HG03066 (cell line): ENCODE data around the gene POTEG.
"Not testable (repeated sequence)": the region's sequence is repeated elsewhere in the genome, so short reads cannot be mapped to it uniquely, and the experiment has no call there.

ENCODE experiments used
- ATAC-seq: cut with Tn5 transposase; IDR thresholded peaks from one replicate; pipeline ENCODE4 v1.9.1; 2021; ENCODE audit warnings: low read depth; ENCODE audit not compliant: unreplicated experiment

Gene POTEG

DNA sequence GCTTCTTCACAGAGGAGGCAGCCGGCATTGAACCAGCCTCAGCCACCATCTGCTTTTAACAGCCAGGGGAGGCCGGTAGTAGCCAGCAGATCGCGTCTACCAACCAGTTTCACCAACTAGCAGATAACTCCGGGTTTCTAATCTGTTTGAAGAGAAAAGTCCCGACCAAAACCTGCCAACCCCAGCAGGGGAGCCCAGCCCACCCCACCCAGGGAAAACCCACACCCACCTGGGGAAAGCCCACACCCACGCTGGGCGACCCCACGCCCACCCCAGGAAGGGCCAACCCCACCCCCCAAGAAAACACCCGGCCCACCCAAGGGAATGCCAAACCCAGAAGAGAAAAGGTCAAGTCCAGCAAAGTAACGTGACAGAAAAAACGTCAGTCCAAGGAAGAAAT, at the start of gene POTEG:
Gene POTEG, minus strand, starts transcription at position 101 of the 400 bp plus-strand sequence. Its CDS starts 52 bp downstream, at position 49.
- not testable (repeated sequence) for ATAC-seq

DNA sequence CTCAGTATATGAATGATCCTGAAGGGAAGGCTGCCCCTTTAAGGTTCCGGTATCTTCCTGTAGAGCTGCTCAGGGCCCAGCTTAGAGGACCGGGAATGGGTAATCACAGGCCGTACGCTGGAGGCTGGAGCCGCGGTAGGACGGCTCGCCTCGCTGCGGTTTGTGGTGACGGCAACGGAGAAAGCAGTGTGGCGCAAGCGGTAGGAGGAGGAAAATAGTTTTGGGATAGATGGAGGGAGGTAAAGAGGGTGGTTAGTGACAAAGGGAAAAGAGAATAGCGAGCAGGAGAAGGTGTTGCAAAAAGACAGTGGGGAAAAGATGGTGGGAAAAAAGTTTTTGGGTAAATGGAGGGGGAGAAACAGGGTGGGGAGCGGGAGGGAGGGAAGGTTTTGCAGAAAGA, 48.0 kb upstream of the POTEG start:
- not testable (repeated sequence) for ATAC-seq

DNA sequence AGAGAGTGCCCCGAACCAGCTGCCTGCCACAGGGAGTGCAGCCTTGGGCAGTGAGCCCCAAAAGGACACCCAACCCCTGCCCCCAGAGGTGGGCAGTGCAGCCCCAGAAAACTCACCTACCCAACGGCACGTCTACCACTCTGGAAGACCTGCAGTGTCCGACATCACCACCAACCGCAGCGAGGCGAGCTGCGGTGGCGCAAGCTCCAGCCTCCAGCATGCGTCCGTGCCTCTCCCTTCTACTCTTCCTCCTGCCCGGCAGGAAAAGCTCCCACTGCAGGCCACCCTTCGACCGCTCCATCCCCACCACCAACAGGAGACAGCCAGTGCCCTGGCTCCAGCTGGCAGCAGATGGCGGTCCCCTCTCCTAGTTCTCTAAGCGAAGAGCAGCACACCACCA, 47.3 kb upstream of the POTEG start:
- not testable (repeated sequence) for ATAC-seq

DNA sequence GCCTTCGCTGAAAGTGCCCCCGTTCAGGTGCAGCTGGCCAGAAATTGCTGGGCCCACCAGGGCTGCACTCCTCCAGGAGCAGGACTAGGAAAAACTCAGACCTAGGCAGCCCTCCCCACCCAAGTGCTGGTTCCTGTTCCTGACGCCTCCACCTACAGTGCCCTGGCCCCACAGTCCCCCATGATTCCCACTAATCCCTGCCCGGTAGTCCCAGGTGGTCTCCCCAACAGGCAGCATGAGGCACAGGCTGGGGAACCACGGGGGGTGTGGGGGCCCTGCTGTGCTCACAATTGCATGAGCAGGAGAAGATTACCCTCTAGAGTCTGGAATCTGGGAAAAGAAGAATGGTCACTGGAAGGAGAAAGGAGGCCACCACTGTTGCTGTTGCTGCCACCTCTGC, 46.4 kb upstream of the POTEG start:
- not testable (repeated sequence) for ATAC-seq

DNA sequence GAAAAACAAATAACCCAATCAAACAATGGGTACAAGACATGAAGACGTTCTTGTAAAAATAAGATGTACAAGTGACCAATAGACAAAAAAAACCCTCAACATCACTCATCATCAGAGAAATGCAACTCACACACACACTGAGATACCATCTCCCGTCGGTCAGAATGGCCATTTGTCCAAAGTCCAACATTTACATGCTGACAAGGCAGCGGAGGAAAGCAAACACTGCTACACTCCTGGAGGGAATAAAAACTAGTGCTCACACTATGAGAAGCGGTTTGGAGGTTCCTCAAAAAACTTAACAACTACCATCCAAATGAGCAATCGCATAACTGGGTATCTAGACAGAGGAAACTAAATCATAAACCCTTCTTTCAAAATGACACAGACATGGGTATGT, 11.6 kb upstream of the POTEG start:
- ATAC-seq, result not testable (repeated sequence)

DNA sequence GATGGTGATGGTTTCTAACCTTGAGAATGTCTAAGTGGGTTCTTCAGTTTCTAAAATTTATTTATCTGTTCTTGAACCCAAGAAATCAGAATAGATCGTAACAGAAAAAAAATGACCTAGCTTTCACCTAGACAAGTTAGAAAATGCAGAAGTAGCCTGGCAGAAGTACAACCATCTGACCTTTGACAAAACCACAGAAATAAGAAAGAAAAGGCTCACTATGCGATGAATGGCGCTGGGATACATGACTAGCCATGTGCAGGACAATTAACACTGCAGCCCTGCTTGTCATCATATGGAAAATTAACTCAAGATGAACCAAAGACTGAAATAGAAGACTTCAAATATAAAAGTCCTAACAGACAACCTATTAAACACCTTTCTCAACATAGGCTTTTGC, 5.7 kb upstream of the POTEG start:
- ATAC-seq, result not testable (repeated sequence)

DNA sequence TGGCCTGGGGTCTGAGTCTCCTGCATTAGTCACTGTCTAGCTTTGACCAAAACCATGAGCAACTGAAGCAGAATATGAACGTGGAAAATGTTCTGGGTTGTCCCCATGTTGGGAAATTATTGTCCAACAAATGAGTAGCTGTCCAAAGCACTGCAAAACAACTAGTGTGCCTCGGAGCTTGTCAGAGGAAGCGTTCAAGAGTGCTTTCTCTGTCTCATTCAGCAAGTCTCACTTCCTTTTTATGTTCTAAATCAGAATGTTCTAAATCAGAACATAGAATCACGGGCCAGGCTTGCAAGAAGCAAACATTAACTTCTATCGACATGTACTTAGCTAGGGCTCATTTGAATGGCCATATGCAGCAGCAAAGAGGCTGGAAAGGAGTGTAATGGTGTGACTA, 5.1 kb upstream of the POTEG start:
- ATAC-seq, result peak; percentile 74

DNA sequence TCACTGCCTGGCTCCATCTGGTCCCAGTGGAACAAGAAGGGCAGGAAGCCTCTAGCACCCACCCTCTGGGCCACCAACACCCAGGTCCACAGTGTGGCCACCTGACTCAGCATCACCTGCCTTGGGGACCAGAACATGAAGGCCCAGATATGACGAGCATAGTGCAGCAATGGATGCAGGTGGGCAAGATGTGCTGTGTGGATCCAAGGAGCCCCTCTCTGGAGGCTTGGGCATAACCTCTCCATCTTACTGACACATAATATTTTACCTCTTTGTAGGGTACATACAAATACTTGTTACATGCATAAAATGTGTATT, 2.9 kb upstream of the POTEG start:
- ATAC-seq, result not testable (repeated sequence)

DNA sequence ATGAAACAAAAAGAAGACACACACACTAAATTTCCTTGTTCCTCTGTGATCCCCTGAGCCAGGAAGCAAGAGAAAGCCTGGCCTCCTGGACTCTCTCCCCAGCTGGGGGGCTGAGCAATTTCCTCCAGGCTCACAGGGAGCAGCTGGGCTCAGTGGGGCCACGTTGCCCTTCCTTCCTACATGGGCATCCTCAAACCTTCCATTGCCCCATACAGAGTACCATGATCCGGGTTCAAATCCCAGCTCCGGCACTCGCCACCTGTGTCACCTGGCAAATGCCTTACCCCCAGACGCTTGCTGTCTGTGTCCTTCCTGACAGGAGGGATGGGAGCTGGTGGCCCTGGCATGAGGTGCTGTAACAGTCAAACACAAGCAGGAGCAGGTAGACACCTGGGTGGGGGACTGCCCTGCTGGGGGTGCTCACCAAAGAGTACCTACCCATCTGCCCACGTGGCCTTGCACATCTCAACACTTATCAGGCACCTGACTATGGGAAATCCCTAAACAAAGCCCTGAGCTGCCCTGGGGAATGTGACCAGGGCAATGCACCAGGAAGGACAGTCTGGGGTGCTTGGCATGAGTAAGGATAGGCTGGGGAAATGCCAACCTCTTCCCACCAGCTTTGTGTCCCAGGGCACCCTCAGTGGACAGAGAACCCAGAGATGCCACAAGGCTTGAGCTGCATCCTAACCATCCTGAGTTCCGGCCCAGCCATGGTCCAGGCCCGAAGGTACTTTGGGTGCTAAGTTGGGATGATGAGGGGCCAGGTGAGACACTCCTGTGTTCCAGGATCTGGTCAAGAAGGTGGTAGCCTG, 2.4 kb upstream of the POTEG start:
- not testable (repeated sequence) for ATAC-seq

DNA sequence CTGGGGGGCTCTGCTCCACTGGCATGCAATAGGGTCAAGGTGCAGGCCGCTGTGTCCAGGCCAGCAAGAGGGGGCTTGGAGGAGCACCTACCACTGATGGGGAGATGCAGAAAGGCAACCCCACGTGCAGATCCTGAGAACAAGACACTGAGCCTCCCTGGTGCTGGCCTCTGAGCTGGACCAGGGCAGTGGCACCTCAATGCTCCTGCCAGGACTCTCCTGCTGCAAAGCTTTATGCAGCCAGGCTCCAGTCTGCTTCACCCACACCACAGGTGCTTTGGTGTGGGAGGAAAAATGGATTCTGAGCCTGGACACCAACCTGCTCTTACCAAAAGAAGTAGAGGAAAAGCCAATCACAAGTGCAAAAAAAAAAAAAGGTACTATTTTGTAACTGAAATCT, 1.7 kb upstream of the POTEG start:
- not testable (repeated sequence) for ATAC-seq

DNA sequence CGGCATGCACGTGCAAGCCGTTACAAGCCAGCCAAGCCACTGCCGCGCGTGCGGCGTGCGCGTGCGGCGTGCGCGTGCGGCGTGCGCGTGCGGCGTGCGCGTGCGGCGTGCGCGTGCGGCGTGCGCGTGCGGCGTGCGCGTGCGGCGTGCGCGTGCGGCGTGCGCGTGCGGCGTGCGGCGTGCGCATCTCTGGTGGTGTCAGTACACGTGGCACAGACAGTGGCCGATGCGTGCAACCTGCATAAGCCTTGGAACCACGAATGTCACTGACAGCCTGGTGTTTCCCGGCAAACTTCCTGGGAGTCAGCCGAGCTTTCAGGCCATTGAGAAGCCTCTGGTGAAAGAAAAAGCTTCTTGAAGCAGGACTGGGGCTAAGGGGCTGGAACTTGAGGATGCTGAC, 750 bp upstream of the POTEG start:
- not testable (repeated sequence) for ATAC-seq

DNA sequence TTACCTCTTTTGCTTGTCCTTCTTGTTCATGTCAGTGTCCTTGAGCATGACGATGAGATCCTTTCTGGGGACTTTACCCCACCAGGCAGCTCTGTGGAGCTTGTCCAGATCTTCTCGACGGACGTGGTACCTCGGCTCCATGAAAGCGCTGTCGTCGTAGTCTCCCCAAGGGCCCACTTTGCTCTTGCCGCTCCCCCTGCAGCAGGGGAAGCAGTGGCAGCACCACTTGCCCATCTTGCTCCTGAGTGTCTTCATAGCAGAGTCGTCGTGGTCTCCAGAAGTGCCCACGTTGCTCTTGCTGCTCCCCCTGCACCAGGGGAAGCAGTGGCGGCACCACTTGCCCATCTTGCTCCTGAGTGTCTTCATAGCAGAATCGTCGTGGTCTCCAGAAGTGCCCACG, 376 bp downstream of the POTEG start:
- ATAC-seq, result not testable (repeated sequence)

DNA sequence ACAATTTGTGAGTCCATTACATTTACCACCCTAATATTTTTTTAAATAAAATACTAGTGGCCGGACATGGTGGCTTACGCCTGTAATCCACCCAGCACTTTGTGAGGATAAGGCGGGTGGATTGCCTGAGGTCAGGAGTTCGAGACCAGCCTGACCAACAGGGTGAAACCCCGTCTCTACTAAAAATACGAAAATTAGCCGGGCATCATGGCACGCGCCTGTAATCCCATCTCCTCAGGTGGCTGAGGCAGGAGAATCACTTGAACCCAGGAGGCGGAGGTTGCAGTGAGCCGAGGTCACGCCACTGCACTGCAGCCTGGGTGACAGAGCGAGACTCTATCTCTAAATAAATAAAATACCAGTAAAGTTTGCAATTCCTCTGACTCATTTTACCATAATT, 25.6 kb downstream of the POTEG start:
- ATAC-seq, result not testable (repeated sequence)

DNA sequence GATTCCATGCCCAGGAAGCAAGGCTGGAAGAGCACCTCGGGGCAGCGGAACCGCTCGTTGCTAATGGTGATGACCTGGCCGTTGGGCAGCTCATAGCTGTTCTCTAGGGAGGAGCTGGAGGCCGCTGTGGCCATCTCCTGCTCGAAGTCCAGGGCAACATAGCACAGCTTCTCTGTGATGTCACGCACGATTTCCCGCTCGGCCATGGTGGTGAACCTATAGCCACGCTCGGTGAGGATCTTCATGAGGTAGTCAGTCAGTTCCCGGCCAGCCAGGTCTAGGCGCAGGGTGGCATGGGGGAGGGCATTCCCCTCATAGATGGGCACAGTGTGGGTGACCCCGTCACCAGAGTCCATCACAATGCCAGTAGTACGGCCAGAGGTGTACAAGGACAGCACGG, 32.0 kb downstream of the POTEG start:
- ATAC-seq, result not testable (repeated sequence)

DNA sequence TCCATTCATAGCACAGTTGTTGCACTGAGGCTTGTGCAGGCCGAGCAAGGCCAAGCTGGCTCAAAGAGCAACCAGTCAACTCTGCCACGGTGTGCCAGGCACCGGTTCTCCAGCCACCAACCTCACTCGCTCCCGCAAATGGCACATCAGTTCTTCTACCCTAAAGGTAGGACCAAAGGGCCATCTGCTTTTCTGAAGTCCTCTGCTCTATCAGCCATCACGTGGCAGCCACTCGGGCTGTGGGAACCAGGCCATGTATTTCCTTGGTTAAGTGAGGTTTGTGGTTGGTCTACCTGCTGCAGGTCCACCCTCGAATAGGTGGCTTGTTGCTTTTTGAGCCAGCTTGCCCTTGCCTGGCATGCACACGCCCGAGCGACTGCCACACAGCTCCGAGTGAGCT, 39.4 kb downstream of the POTEG start:
- not testable (repeated sequence) for ATAC-seq

DNA sequence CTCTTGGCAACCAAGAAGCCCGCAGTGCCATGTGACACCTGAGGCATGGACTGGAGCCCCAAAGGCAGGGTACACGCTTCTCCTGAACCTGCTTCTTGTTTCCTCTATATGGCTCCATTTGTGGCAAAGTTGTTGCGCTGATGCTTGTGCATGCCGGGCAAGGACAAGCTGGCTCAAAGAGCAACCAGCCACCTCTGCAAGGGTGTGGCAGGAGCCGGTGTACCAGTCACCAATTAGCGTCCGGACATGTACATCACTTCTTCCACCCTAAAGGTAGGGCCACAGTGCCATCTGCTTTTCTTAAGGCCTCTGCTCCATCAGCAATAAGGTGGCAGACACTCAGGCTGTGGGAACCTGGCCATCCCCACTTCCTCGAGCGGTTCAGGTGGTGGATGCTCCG, 43.9 kb downstream of the POTEG start:
- not testable (repeated sequence) for ATAC-seq

DNA sequence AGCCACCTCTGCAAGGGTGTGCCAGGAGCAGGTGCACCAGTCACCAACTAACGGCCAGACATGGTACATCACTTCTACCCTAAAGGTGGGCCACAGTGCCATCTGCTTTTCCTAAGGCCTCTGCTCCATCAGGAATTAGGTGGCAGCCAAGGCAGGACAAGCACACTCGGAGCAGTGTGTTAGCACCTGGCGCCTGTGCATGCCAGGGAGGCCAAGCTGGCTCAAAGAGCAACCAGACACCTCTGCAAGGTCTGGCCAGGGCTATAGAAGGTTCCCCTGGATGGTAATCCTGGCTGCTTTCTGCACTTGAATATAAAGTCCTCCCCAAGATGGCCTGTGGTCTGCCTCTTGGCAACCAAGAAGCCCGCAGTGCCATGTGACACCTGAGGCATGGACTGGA, 45.4 kb downstream of the POTEG start:
- not testable (repeated sequence) for ATAC-seq

DNA sequence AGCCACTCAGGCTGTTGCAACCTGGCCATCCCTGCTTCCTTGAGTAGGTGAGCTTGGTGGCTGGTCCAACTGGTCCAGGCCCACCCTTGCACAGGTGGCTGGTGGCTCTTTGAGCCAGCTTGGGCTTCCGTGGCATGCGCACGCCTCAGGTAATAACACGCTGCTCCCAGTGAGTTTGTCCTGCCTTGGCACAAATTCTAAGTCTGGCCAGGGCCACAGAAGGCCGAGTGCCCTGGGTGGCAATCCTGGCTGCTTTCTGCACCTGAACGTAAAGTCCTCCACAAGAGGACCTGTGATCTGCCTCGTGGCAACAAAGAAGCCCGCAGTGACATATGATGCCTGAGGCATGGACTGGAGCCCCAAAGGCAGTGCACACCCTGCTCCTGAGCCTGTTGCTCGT, 47.1 kb downstream of the POTEG start:
- not testable (repeated sequence) for ATAC-seq

DNA sequence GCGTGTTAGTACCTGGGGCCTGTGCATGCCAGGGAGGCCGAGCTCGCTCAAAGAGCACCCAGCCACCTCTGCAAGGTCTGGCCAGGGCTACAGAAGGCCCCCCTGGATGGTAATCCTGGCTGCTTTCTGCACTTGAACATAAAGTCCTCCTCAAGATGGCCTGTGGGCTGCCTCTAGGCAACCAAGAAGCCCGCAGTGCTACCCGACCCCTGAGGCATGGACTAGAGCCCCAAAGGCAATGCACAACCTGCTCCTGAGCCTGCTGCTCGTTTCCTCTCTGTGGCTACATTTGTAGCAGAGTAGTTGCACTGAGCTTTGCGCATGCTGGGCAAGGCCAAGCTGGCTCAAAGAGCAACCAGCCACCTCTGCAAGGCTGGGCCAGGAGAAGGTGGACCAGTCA, 47.8 kb downstream of the POTEG start:
- not testable (repeated sequence) for ATAC-seq

DNA sequence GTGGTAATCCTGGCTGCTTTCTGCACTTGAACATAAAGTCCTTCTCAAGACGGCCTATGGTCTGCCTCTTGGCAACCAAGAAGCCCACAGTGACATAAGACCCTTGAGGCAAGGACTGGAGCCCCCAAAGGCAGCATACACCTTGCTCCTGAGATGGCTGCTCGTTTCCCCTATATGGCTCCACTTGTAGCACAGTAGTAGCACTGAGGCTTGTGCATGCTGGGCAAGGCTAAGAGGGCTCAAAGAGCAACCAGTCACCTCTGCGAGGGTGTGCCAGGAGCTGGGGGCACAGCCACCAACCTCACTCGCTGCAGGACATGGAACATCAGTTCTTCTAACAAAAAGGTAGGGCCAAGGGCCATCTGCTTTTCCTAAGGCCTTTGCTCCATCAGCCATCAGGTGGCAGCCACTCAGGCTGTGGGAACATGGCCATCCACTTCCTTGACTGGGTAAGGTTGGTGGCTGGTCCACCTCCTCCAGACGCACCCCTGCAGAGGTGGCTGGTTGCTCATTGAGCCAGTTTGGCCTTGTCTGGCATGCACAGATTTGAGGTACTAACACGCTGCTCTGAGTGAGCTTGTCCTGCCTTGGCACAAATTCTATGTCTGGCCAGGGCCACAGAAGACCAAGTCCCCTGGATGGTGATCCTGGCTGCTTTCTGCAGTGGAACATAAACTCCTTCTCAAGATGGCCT, 49.9 kb downstream of the POTEG start:
- ATAC-seq, result not testable (repeated sequence)

DNA sequence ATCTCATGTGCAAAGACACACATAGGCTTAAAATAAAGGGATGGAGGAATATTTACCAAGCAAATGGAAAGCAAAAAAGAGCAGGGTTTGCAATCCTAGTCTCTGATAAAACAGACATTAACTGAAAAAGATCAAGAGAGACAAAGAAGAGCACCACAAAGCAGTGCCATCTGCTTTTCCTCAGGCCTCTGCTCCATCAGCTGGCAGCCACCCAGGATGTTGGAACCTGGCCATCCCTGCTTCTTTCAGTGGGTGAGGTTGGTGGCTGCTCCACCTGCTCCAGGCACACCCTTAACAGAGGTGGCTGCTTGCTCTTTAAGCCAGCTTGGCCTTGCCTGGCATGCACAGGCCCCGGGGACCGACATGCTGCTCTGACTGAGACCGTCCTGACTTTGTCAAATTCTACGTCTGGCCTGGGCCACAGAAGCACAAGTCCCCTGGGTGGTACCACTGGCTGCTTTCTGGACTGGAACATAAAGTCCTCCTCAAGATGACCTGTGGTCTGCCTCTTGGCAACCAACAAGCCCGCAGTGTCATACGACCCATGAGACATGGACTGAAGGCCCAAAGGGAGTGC, 51.0 kb downstream of the POTEG start:
- ATAC-seq, result not testable (repeated sequence)

DNA sequence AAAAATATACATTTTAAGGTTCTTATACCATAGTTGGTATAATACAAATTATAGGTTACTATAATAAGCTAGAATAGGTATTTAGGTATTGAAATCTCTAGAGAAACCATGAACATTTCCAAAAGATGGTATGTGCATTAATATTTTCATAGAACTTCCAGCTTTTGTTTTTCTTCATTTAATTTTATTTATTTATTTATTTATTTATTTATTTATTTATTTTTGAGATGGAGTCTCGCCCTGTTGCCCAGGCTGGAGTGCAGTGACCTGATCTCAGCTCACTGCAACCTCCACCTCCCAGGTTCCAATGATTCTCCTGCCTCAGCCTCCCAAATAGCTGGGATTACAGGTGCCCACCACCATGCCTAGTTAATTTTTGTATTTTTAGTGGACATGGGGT, 54.0 kb downstream of the POTEG start:
- ATAC-seq, result not testable (repeated sequence)
